ENCODE data around the gene FILIP1L.
"Not testable (repeated sequence)": the region's sequence is repeated elsewhere in the genome, so short reads cannot be mapped to it uniquely, and the experiment has no call there.

FILIP1L gene

DNA sequence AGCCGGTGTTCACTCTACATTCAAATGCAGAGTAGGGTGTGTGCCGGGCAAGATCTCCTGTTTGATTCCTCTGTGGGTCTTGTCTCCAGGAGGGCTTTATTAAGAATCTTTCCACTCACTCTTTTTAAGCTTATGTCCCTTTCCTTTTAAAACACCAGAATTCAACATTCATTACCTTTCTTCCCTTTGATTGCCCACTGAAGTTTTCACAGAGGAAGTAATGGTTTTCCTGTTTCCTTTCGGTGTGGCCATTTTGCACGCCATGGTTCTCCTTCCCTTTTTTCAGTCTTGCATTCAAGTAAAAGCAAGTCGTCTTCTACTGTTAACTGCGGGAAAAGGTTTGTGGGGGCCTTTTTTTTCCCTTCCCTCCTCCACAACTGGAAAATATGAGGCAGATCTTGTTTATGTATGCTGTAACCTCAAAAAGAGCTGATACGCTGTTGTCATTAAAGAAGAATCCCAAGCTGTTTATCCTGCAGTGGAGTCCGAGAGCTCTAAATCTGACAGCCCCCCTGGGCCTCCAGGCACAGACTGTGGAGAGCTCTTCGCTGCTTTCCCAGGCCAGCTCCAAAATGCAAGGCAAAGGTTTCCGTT is 40.5 kb downstream of the FILIP1L start:
- no peak for DNase-seq (ENCODE audit: low read depth in 2 of 2)

DNA sequence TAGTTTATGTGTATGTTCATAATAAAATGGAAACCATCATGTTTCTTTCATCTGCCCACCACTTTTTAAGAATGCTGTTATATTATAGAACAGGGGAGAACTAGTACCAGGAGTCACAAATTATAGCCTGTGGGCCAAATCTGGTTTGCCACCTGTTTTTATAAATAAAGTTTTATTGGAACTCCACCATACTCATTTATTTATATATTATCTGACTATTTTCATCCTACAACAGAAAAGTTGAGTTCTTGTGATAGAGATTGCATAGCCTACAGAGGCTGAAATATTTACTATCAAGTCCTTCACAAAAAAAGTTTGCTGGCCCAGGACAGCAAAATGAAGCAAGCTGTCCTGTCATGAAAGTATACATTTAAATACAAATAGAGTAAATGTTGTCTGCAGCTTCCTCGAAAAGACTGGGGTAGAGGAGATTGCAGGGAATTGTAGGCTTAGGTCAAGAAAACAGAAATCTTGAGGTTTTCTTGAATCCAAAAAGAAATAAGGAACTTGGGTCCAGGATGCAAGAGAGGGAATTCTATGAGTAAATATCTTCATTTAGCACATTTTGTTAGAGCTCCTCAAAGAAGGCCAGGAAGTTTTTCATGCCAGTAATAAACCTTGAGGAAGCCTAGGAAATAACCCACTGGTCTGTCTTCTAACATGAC is 41.1 kb downstream of the FILIP1L start:
- no peak for DNase-seq (ENCODE audit: low read depth in 2 of 2)

DNA sequence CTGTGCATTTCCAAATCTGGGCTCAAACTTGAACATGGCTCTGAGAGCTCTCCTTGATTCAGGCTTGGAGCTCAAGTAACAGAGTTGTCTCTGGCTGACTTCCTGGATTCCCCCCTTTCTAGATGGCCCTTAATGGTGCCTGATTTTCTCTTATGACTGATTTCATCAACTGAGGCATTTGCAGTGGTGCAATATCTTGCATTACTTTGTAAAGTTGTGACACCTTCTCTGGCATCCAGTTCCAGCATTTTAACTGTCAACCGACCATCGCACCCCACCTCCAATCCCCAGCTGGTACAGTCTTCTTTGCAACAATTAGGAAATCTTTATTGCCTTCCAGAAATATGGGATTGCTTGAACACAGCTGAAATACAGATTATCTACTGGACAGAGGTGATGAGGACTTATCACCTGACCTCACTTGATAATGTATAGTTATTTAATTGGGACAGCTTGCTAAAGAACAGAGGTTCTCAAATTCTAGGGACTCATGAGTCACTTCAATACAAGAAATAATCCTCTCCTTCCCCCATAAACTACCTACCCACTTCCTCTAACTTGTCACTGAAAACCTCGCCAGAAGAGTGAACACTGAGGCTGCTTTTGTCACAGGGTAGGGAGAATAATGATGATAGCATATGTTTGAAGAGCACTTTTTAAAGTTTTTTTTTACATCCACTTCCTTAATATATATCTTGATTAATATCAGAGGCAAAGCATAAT is 41.8 kb downstream of the FILIP1L start:
- DNase-seq (ENCODE audit: low read depth in 2 of 2), result no peak

DNA sequence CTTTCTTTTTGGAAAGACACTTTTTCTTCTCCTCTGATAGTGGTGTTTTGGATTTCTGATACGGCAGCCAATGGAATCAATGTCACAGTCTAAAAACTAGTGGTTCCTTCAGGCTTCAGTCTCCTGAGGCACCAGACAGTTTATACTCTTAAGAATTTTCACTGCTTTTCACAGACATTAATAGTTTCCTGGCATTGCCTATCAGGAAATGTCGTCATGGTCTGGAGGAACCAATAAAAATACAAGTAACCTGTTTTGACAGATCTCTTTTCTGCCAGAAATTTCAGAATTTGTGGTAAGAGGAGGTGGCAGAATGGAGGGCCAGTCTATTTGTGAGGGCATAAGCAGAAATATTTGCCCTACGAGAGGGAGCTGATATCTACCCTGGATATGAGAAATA is 44.8 kb downstream of the FILIP1L start:
- DNase-seq (ENCODE audit: low read depth in 2 of 2), result no peak

DNA sequence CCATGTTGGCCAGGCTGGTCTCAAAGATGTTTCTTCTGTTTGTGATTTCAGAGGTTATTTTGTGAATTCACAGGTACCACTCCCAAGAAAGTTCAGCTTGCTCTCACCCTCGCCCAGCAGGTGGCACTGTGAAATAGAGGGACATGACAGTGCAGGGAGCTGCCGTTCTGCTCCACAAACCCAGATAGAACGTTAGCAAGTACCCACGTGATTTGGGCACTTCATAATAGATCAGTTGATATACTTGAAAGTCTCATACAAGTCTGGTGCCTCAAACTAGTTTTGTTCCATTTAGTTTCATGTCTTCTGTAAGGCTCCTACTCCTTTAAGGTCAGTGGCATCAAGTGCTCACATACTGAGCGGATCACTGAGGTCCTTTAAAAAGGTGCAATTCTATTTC is 45.5 kb downstream of the FILIP1L start:
- DNase-seq (ENCODE audit: low read depth in 2 of 2), result peak; percentile 25 to 53

DNA sequence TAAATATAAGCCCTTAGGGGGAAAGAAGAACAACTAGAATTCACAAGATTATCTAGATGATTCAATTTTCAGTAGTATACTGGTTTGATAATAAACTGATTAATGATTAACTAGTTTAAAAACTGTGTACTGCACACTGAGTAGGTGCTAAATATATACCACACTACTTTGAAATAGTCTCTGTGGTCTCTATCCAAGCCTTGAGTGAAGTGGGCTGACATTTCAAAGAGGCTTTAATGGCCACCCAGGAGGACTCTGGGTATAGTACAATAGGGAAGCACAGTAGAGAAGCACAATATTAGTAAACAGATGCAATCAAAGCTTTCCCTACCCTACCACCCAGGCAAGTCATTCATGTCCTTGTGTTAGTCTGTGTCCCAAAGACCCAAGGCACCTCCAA is 46.7 kb downstream of the FILIP1L start:
- no peak for DNase-seq (ENCODE audit: low read depth in 2 of 2)

DNA sequence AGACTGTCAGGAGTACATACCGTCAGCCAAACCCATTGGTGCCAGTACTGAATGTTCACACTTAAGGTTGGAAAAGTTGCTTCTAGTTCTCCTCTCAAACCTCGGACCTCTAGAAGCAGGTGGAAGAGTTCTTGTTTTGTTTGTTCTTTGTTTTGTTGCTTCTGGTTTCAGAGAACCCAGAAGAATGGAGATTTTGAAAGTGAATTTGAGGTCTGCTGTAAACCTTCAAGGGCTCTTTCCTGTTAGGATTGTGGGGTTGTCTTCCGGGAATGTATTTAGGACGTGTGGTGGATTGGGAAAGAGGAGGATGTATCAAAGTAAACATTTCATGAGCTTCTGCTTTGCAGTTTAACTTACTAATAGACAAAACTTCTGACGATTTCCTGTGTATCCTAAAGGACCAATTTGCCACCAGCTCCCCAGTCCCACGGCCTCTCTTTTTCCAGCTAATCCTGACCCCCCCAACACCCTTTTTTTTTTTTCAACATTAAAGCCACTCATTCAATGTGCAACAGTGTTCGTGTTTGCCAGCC is 50.3 kb downstream of the FILIP1L start:
- no peak for DNase-seq (ENCODE audit: low read depth in 2 of 2)

DNA sequence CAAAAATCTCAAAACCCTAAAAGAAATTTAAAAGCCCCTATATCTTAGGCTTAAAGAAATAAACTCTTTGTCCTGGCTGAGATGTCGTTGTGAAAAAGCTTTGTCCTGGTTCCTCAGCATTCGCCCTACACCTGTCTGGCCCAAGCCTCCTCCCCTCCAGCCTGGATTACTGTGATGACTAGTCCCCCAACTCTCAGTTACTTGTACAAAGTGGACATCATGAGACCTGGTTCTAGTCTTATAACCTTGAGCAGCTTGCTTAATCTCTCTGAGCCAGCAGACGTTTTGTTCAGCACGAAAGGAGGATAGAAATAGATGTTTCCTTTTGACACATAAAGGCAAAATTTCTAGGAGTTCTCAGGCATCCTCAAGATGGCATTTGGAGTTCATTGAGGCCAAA is 51.6 kb downstream of the FILIP1L start:
- no peak for DNase-seq (ENCODE audit: low read depth in 2 of 2)

DNA sequence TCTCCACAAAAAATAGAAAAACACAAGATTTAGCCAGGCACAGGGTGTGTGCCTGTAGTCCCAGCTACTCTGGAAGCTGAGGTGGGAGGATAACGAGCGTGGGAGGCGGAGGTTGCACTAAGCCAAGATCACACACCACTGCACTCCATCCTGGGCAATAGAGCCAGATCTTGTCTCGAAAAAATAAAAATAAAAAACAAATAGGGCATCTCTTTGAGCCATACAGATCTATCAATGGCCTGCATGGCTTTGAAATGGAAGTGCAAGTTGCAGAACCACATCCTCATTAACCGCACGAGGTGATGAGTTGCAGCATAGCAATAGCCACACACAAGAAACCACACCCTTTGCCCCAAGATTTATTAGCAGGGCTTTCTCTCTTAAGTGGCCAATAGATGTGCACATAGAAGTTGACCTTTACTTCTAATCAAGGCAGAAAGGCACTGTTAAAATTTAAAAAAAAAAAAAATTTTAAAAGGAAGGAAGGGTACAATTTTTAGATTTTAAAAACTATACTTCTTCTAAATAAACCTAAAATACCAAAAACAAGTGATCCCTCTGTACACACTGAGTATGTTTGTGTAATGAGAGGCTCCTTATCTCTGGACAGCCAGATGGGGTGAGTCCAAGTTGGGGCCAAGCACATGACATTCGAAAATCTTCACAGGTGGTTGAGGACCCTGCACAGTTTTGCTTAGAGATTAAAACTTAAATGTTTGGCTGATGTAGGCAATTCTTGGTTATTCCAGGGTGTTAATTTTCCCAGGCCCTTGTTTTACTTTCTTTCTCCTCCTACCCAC is 53.4 kb downstream of the FILIP1L start:
- no peak for DNase-seq (ENCODE audit: low read depth in 2 of 2)

DNA sequence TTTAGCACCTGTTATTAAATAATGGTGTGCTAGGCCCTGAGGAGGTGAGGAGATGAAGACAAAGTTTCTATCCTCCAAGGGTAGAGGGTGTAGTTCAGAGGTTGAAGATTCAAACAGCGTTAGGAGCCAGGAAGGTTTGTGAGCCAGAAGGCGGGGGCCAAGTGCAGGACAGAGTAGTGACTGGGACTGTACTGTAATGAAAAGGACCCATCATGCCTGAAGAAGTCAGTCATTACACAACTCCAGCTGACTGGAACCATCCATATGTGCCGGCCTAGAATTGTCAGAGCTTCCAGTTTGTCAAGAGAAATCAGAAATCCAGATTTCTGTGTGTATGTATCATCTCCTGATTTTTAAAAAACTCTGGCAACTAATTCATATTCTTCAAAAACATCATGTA is 54.8 kb downstream of the FILIP1L start:
- DNase-seq (ENCODE audit: low read depth in 2 of 2), result no peak

DNA sequence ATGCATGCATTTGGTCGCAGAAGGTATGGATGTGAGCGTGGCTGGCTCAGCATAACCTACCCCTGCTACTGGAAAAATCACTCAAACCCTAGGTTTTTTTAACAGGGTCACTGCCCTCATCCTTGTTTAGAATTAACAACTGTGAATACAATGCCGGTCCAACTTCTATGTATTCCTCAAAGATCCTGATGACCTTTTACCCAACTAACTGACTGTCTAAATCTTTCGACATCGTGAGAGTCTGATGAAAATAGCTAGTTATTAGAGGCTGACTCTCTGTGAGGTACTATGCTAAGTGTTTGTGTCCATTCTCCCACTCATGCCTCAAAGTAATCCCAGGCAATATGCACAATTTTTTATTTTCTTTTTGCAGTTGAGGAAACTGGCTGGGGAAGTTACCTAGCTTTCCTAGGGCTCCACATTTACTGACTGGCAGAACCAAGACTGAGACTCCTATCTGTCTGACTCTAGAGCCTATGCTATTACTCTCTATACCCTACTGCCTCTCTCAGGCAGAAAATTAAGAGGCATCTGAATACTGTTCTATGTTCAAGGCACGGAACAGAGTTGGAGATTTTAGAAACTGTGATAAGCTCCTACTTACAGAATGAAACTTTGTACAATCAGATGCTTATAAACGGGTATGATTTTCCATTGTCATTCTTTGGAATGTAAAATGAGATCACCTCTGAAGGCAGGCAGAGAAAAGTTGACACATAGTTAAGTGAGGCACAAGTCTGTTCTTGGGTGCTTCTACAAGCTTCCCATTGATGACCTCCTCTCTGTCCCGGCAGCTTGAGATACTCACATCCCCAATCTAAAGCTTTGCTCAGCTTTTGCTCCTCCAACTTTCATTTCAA is 56.4 kb downstream of the FILIP1L start:
- no peak for DNase-seq (ENCODE audit: low read depth in 2 of 2)

DNA sequence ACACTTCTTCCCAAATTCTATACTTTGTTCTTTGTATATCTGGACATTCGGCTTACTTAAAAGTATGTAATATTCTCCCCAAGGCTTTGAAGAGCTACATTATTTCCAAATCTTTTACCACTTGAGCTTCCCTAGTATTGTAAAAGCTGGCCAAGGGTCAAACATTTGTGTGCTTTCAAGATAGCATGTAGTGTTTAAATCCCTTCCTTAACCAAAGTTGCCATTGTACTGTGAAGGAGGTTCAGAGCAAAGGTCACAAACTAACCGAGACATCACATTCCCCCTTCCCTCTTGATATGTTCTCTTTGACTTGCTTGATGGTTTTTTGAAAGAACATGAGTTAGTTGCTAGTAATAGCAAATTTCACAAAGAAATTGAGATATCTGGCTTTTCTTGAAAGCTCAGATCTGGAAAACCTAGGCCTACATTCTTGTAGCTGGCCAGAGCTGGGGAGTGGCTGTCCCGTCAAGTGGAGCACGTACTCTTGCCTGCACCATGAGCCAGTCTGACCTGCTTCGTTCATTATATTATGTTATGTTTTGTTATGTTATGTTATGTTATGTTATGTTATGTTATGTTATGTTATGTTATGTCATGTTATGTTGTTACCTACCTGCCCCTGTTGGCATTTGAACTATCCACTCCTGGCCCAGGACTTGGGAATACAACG is 60.2 kb downstream of the FILIP1L start:
- no peak for DNase-seq (ENCODE audit: low read depth in 2 of 2)

DNA sequence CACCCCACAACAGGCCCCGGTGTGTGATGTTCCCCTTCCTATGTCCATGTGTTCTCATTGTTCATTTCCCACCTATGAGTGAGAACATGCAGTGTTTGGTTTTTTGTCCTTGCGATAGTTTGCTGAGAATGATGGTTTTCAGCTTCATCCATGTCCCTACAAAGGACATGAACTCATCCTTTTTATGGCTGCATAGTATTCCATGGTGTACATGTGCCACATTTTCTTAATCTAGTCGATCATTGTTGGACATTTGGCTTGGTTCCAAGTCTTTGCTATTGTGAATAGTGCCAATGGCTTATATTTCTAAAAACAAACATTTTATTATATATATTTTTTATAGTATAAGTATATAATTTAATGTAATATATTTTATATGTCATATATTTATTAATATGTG is 62.8 kb downstream of the FILIP1L start:
- not testable (repeated sequence) for DNase-seq (ENCODE audit: low read depth in 2 of 2)

DNA sequence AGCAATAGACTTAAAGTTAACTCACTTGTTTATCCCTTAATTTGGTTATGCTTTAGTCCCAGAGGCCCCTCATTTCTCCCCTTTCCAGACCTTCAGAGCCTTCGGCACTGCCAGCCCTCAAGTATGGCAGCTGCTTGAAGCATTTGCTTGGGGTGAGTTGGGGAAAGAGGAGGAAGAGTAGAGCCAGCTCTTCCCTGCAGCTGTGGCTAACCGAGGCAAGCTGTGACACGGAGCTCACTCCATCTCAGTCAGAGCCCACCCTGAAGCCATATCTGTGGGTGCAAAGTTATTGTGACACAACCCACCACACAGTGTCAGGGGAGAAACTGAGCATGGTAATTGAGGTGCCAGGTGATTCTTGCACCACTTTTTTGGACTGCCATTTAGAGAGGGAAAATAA is 66.1 kb downstream of the FILIP1L start:
- DNase-seq (ENCODE audit: low read depth in 2 of 2), result no peak

DNA sequence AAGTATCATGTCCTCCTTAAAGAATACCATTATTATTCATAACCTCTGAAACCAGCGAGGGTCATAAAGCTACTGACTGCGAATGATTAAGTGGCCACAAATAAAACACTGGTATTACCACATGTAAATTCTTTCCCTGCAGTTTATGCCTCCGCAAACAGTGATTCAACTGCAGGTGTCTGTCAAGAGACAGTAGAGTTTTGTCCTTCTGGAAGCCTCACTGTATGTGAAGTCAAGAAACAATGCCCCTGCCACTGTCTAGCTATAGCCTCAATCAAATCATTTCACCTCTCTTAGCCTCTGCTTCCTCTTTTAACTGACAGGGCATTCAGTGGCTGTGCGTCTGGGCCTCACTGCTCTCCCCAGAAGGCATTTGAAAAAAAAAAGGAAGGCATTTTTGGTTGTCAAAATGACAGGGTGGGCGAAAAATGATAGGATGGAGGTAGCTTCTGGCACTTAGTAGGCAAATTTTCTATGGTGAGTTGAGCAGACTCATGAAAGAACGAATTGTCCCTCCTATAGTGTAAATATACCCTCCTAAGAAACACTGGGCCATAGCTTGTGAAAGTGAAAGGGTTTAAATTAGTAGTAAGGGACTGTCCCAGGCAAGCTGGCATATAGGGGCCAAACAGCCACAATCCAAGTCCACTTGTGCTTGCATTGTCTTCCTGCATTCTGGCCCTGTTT is 66.7 kb downstream of the FILIP1L start:
- DNase-seq (ENCODE audit: low read depth in 2 of 2), result no peak

DNA sequence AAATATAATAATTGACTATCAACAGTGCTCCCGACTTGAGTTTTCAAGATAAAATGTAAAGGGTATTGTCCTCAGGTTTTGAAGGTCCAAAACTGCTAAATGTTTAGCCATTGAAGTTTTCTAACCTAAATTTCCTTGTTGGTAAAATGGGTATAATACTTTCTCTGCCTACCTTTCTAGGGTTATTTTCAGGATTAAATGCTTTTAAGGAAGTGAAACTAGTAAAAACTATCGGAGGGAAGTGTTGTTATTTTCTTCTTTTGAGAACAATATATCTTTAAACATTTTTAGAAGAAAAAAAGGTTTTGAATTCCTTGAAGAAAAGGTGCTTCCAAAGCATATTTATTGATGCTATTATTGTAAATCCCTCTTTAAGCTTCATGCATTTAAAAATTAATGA is 67.3 kb downstream of the FILIP1L start:
- no peak for DNase-seq (ENCODE audit: low read depth in 2 of 2)

DNA sequence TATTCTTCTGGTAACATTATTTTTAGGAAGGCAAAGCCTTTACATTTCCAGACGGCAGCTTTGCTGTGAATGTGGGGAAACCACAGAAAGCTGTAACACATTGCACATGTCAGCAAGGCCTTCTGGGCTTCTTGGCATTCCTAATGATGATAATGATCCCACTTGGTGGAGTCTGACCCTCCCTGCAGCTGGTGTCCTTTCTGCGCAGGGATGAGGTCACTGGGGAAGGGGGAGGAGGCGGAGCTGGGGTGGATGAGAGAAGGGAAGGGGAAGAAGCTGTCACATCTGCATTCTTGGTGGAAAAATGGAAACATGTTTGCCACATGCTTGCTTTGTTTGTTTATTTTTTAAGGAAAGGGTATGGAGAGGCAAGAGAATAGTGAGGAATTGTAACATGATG is 68.6 kb downstream of the FILIP1L start:
- DNase-seq (ENCODE audit: low read depth in 2 of 2), result no peak

DNA sequence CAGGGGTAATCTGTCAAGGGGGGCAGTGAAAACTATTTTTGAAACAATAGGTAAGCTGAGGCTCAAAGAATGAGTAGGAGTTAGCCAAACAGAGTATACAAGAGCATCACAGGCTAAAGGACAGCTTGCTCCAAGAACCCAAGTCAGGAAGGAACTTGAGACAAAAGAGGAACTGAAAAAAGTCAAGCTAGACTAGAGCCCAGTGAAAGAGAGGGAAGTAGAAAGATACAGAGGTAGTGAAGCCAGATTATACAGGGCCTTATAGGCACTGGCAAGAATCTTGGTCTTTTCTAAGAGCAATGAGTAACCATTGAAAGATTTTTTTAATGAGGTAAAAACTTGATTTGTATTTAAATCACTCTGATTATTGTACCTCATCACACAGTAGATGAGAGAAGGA is 69.9 kb downstream of the FILIP1L start:
- no peak for DNase-seq (ENCODE audit: low read depth in 2 of 2)

DNA sequence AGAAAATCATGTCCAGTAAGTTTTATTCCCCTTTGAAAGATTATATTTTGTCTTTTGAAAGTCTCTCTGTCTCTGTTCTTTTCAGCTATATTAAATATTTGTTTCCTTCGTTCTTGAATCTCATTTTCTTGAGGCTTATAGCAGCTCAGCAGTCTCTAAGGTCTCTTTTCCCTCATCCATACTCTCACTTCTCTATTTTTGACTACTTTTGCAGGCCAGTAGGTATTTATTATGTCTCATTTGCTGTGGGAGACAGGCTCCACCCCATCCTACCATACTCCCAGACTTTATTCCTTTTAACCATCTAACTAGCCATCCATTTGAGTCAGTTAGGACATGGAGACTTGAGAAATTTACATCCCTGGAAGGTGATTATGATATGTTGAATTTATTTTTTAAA is 71.0 kb downstream of the FILIP1L start:
- DNase-seq (ENCODE audit: low read depth in 2 of 2), result no peak

All from stimulated activated CD8-positive, alpha-beta memory T cell treated with anti-CD3 and anti-CD28 coated beads, Interleukin-15, amount 100 ng/mL, for 4 hours (primary cell).